ENCODE measurements around the gene GRK3. TPM values are rescaled to one million over a fixed set of nuclear protein-coding genes. Genes with fewer than 3 reads are reported as not detected.

The GRK3 gene
- total and polyA plus RNA-seq, 7 experiments from 2014 or later, result 0.69 to 44.8 (median 6.5) TPM

GRCh38 chr22:25540908-25541660 is 23.4 kb upstream of the GRK3 start:
- Mint-ChIP-seq H3K4me1 (peaks cover 0 to 19% (median 0%) of the 10 kb centered on the region in 7 donors), H3K36me3 (peaks cover 0 to 22% (median 7%) of the 10 kb centered on the region in 5 donors), H3K27ac (peak overlapping the region in 1 of 9 donors; percentile 33), H3K4me3 (no peak overlapping the region), H3K27me3 (peaks cover 0 to 16% (median 5%) of the 10 kb centered on the region in 5 donors), H3K9me3 (peaks cover 0 to 1% (median 0%) of the 10 kb centered on the region in 11 donors)
- ATAC-seq (no peak), DNase-seq (no peak)
- Histone ChIP-seq H3K36me3 (ENCODE audit: control insufficient read depth in 2 of 3, insufficient read depth in 3 of 3, low read length in 3 of 3) (no peaks in the 10 kb centered on the region), H3K4me1 (ENCODE audit: control insufficient read depth in 2 of 2, insufficient read depth in 2 of 2, low read length in 2 of 2) (no peaks in the 10 kb centered on the region), H3K4me3 (ENCODE audit: low read length) (no peak overlapping the region), H3K9me3 (ENCODE audit: control insufficient read depth in 2 of 3, low read length in 3 of 3) (no peaks in the 10 kb centered on the region), H3K27me3 (ENCODE audit: control insufficient read depth in 2 of 2, insufficient read depth in 2 of 2, low read length in 2 of 2) (no peaks in the 10 kb centered on the region), H3K27ac (ENCODE audit: low read depth, low read length) (no peak overlapping the region)
- CTCF ChIA-PET, result no interaction called here
- POLR2A ChIA-PET, result no interaction called here
- intact Hi-C loops (cut with micrococcal nuclease), result loop anchor here in 1 of 2 donors (5.0 kb wide), 2 partner anchors 161 to 231 kb away; no protein-coding TSS in a partner anchor

- Histone ChIP-seq H3K9me3 (ENCODE audit: control insufficient read depth in 2 of 3, low read length in 3 of 3) (no peaks in the 10 kb centered on the region), H3K4me1 (ENCODE audit: control insufficient read depth in 2 of 2, insufficient read depth in 2 of 2, low read length in 2 of 2) (no peaks in the 10 kb centered on the region), H3K4me3 (ENCODE audit: low read length) (no peak overlapping the region), H3K36me3 (ENCODE audit: control insufficient read depth in 2 of 3, insufficient read depth in 3 of 3, low read length in 3 of 3) (no peaks in the 10 kb centered on the region), H3K27ac (ENCODE audit: low read depth, low read length) (no peak overlapping the region), H3K27me3 (ENCODE audit: control insufficient read depth in 2 of 2, insufficient read depth in 2 of 2, low read length in 2 of 2) (no peaks in the 10 kb centered on the region)
- DNase-seq (no peak), ATAC-seq (no peak)
- Mint-ChIP-seq H3K9me3 (peaks cover 0 to 1% (median 0%) of the 10 kb centered on the region in 11 donors), H3K4me3 (no peak overlapping the region), H3K27me3 (peaks cover 0 to 16% (median 5%) of the 10 kb centered on the region in 5 donors), H3K36me3 (peaks cover 0 to 18% (median 3%) of the 10 kb centered on the region in 5 donors), H3K4me1 (peaks cover 0 to 27% (median 0%) of the 10 kb centered on the region in 7 donors), H3K27ac (no peak overlapping the region)
- ChIA-PET CTCF (interaction anchor here (0.5 kb wide), 1 partner anchor 10 kb away, joined by 3 read pairs; no protein-coding TSS in a partner anchor), POLR2A (no interaction called here)
- intact Hi-C loops (cut with micrococcal nuclease), result loop anchor here in 1 of 2 donors (5.0 kb wide), 2 partner anchors 160 to 230 kb away; no protein-coding TSS in a partner anchor
Observed at GRCh38 chr22:25542191-25542590, 22.3 kb upstream of the GRK3 start.

- Mint-ChIP-seq H3K27me3 (peaks cover 0 to 13% (median 5%) of the 10 kb centered on the region in 5 donors), H3K27ac (no peak overlapping the region), H3K36me3 (peaks cover 0 to 18% (median 3%) of the 10 kb centered on the region in 5 donors), H3K4me1 (peaks cover 0 to 30% (median 0%) of the 10 kb centered on the region in 7 donors), H3K9me3 (peaks cover 0 to 1% (median 0%) of the 10 kb centered on the region in 11 donors), H3K4me3 (no peak overlapping the region)
- H3K4me1 ChIP-seq (ENCODE audit: control insufficient read depth in 2 of 2, insufficient read depth in 2 of 2, low read length in 2 of 2), result no peaks in the 10 kb centered on the region
- H3K9me3 ChIP-seq (ENCODE audit: control insufficient read depth in 2 of 3, low read length in 3 of 3), result no peaks in the 10 kb centered on the region
- H3K4me3 ChIP-seq (ENCODE audit: low read length), result no peak overlapping the region
- H3K27ac ChIP-seq (ENCODE audit: low read depth, low read length), result no peak overlapping the region
- CTCF ChIA-PET, result no interaction called here
- ATAC-seq, result no peak
- H3K36me3 ChIP-seq (ENCODE audit: control insufficient read depth in 2 of 3, insufficient read depth in 3 of 3, low read length in 3 of 3), result no peaks in the 10 kb centered on the region
- intact Hi-C loops (cut with micrococcal nuclease), result loop anchor here in 1 of 2 donors (5.0 kb wide), 2 partner anchors 159 to 229 kb away; no protein-coding TSS in a partner anchor
- no peaks in the 10 kb centered on the region for H3K27me3 ChIP-seq (ENCODE audit: control insufficient read depth in 2 of 2, insufficient read depth in 2 of 2, low read length in 2 of 2)
- DNase-seq, result no peak
- POLR2A ChIA-PET, result no interaction called here
Observed at GRCh38 chr22:25542720-25543402, 21.6 kb upstream of the GRK3 start.

- peaks cover 0 to 9% (median 0%) of the 10 kb centered on the region in 5 donors for H3K27me3 Mint-ChIP-seq
- peaks cover 0 to 45% (median 0%) of the 10 kb centered on the region in 7 donors for H3K4me1 Mint-ChIP-seq
- no peaks in the 10 kb centered on the region for H3K9me3 ChIP-seq (ENCODE audit: control insufficient read depth in 2 of 3, low read length in 3 of 3)
- H3K4me1 ChIP-seq (ENCODE audit: control insufficient read depth in 2 of 2, insufficient read depth in 2 of 2, low read length in 2 of 2), result no peaks in the 10 kb centered on the region
- H3K4me3 Mint-ChIP-seq, result no peak overlapping the region
- no peaks in the 10 kb centered on the region for H3K27me3 ChIP-seq (ENCODE audit: control insufficient read depth in 2 of 2, insufficient read depth in 2 of 2, low read length in 2 of 2)
- DNase-seq, result no peak
- H3K27ac Mint-ChIP-seq, result no peak overlapping the region
- H3K27ac ChIP-seq (ENCODE audit: low read depth, low read length), result no peak overlapping the region
- POLR2A ChIA-PET, result interaction anchor here (0.7 kb wide), 1 partner anchor 133 kb away, joined by 4 read pairs; no protein-coding TSS in a partner anchor
- peaks cover 0 to 18% (median 3%) of the 10 kb centered on the region in 5 donors for H3K36me3 Mint-ChIP-seq
- no peaks in the 10 kb centered on the region for H3K36me3 ChIP-seq (ENCODE audit: control insufficient read depth in 2 of 3, insufficient read depth in 3 of 3, low read length in 3 of 3)
- intact Hi-C loops (cut with micrococcal nuclease), result no loop called here
- CTCF ChIA-PET, result no interaction called here
- H3K4me3 ChIP-seq (ENCODE audit: low read length), result no peak overlapping the region
- ATAC-seq, result no peak
- peaks cover 0 to 1% (median 0%) of the 10 kb centered on the region in 11 donors for H3K9me3 Mint-ChIP-seq
Observed at GRCh38 chr22:25545146-25545545, 19.3 kb upstream of the GRK3 start.

GRCh38 chr22:25545672-25546071 is 18.8 kb upstream of the GRK3 start:
- Mint-ChIP-seq H3K4me1 (peaks cover 0 to 45% (median 0%) of the 10 kb centered on the region in 7 donors), H3K27ac (no peak overlapping the region), H3K9me3 (peaks cover 0 to 2% (median 0%) of the 10 kb centered on the region in 11 donors), H3K36me3 (peaks cover 0 to 15% (median 3%) of the 10 kb centered on the region in 5 donors), H3K27me3 (peaks cover 0 to 7% (median 0%) of the 10 kb centered on the region in 5 donors), H3K4me3 (no peak overlapping the region)
- H3K4me1 ChIP-seq (ENCODE audit: control insufficient read depth in 2 of 2, insufficient read depth in 2 of 2, low read length in 2 of 2), result no peaks in the 10 kb centered on the region
- no peaks in the 10 kb centered on the region for H3K9me3 ChIP-seq (ENCODE audit: control insufficient read depth in 2 of 3, low read length in 3 of 3)
- no peak for ATAC-seq
- CTCF ChIA-PET, result no interaction called here
- POLR2A ChIA-PET, result interaction anchor here (0.7 kb wide), 1 partner anchor 133 kb away, joined by 4 read pairs; no protein-coding TSS in a partner anchor
- no peak for DNase-seq
- intact Hi-C loops (cut with micrococcal nuclease), result no loop called here
- no peaks in the 10 kb centered on the region for H3K36me3 ChIP-seq (ENCODE audit: control insufficient read depth in 2 of 3, insufficient read depth in 3 of 3, low read length in 3 of 3)
- no peak overlapping the region for H3K4me3 ChIP-seq (ENCODE audit: low read length)
- no peak overlapping the region for H3K27ac ChIP-seq (ENCODE audit: low read depth, low read length)
- no peaks in the 10 kb centered on the region for H3K27me3 ChIP-seq (ENCODE audit: control insufficient read depth in 2 of 2, insufficient read depth in 2 of 2, low read length in 2 of 2)

- Histone ChIP-seq H3K9me3 (ENCODE audit: control insufficient read depth in 2 of 3, low read length in 3 of 3) (no peaks in the 10 kb centered on the region), H3K36me3 (ENCODE audit: control insufficient read depth in 2 of 3, insufficient read depth in 3 of 3, low read length in 3 of 3) (no peaks in the 10 kb centered on the region), H3K4me1 (ENCODE audit: control insufficient read depth in 2 of 2, insufficient read depth in 2 of 2, low read length in 2 of 2) (no peaks in the 10 kb centered on the region), H3K27ac (ENCODE audit: low read depth, low read length) (no peak overlapping the region), H3K4me3 (ENCODE audit: low read length) (no peak overlapping the region), H3K27me3 (ENCODE audit: control insufficient read depth in 2 of 2, insufficient read depth in 2 of 2, low read length in 2 of 2) (no peaks in the 10 kb centered on the region)
- no peak for DNase-seq
- Mint-ChIP-seq H3K27ac (no peak overlapping the region), H3K4me3 (no peak overlapping the region), H3K4me1 (peaks cover 0 to 45% (median 0%) of the 10 kb centered on the region in 7 donors), H3K9me3 (peaks cover 0 to 5% (median 0%) of the 10 kb centered on the region in 11 donors), H3K27me3 (peaks cover 0 to 11% (median 0%) of the 10 kb centered on the region in 5 donors), H3K36me3 (peaks cover 0 to 10% (median 0%) of the 10 kb centered on the region in 5 donors)
- intact Hi-C loops (cut with micrococcal nuclease), result no loop called here
- ChIA-PET POLR2A (no interaction called here), CTCF (no interaction called here)
- ATAC-seq, result no peak
Observed at GRCh38 chr22:25546242-25546641, 18.2 kb upstream of the GRK3 start.
